Umbilical cord (tissue), 2 donors: Measurements from ENCODE around the gene WDR62. TPM values are rescaled to one million over a fixed set of nuclear protein-coding genes. Genes with fewer than 3 reads are reported as not detected.

Experiments
- DNase-seq: peaks from one replicate; pipeline ENCODE4 v3.0.0-alpha.2; 2015; ENCODE audit warnings: low spot score
- total RNA-seq: library from RNA; depleted of rRNA; stranded (reverse); fragments of >200 nt; gene quantifications from one replicate; pipeline ENCODE4 v1.2.3, GENCODE V29; 2014; ENCODE audit warnings: low replicate concordance; ENCODE audit not compliant: insufficient read depth

The WDR62 gene
- total RNA-seq, 1 donor from 2014 or later, result 1.2 TPM

- no peak for DNase-seq
Observed at GRCh38 chr19:36073121-36073876, 18.6 kb downstream of the WDR62 start.

GRCh38 chr19:36079389-36079945, 24.8 kb downstream of the WDR62 start:
- no peak for DNase-seq

DNA sequence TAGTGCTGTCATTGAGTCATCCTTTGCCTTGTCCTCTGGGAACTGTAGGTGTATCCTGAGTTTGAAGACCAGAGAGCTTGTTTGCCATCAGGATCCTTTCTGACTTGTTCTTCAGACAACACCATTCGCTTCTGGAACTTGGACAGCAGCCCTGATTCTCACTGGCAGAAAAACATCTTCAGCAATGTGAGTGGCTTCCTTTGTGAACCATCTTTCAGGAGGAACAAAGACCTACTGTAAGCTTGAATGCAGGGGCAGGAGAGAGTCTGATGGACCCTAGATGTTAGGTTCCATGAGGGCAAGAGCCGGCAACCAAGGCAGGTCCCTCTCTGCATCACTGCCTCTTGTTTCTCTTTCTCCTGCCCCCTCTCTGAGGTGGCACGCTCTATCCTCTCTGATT, 26.7 kb downstream of the WDR62 start:
- DNase-seq, result no peak

DNA sequence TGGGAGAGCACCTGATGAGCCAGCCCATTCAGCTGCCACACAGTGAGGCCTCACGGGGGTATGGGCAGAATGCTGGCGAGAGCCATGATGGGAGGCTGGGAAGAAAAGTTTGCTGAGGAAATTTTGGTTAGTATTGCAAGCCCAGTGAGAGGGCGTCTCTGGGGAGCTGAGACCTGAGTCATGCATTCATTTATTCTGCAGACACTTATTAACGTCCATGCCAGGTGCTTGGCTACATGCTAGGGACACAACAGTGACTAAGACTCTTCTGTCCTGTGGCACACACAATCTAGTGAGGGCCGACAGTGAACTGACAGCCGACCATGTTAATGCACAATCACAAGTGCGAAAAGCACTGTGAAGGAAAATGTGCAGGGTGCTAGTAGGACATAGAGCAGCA, 27.2 kb downstream of the WDR62 start:
- DNase-seq, result no peak

GRCh38 chr19:36082916-36083315, 28.2 kb downstream of the WDR62 start:
- no peak for DNase-seq

GRCh38 chr19:36084231-36085009, 29.7 kb downstream of the WDR62 start:
- DNase-seq, result no peak

DNA sequence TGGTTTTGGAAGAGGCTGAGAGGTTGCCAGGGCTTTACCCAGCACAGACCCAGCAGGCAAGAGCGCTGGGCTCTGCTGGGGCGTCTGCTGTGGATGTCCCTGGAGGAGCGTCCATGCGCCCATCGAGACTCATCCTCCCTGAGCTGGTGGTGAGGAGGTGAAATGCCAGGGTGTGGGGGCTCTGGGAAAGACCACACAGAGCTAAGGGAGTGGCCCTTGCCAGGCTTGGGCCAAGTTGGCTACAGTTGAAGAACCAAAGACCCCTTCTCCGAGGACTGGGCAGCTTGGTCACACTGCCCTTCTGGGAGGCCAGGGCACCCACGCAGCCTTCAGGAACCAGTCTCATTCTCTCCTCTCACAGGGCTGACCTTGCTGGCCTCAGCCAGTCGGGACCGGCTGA, 31.6 kb downstream of the WDR62 start:
- DNase-seq, result no peak

- DNase-seq, result no peak
Observed at GRCh38 chr19:36089847-36090246, 35.1 kb downstream of the WDR62 start.

DNA sequence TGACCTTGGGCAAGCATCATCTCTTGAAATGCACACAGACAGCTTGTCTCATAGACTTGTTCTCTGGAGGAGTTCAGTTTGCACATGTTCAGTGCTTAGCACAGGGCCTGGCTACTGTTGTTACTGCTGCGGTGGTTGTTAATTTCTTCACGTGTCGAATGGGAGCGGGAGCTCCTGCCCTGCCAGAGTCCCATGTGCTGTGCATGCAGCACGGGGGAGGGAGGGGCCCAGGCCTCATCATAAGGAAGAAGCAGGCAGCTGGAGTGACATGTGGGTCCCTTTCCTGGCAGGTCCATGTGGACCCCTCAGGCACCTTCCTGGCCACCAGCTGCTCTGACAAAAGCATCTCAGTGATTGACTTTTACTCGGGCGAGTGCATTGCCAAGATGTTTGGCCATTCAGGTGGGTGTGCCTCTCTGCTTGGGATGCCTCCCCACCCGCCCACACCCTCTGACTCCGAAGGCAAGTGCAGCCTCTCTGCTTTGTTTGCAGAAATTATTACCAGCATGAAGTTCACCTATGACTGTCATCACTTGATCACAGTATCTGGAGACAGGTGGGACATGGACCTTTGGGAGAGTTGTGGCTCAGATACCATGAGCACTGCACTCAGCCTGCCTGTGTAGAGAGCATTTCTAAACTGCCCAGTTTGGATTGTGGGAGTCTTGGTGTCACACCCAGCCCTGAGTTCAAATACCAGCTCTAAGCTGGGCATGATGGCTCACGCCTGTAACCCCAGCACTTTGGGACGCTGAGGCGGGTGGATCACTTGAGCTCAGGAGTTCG, 36.4 kb downstream of the WDR62 start:
- no peak for DNase-seq

DNA sequence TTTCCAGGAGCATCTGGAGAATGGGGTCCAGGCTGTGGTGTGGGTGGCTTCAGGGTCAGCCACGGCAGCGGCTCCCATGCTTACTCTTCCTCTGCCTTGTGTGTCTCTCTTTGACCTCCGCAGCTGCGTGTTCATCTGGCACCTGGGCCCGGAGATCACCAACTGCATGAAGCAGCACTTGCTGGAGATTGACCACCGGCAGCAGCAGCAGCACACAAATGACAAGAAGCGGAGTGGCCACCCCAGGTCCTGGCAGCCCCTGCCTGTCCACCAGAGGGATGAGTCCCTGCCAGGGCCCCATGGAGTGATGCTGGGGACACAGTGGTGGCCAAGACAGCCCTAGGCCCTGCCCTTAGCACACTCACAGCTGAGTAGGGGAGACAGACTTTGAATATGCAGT, 37.9 kb downstream of the WDR62 start:
- no peak for DNase-seq

DNA sequence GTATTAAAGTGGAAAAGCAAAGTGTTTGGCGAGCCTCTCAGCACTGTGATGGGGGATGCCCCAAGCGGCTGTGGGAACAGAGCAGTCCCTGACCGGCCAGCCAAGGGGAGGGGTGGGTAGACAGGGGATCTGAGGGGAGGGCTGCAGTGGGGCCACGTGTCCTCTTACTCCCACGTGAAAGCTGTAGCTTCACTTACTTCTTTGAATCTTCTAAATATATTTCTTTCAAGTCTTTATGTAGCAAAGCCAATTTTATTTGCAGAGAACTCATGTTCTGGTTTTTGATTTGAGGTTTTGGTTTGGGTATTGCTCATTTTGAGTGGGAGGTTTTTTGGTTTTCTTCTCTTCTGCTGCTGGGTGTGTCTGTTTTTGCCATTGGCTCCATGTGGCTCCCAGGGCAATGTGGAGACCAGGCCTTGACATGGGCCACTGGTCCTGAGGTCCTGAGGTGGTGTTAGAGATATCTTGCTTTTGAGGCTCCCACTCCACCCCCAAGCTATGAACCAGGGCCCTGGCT, 38.5 kb downstream of the WDR62 start:
- DNase-seq, result no peak

- no peak for DNase-seq
Observed at GRCh38 chr19:36093687-36094086, 39.0 kb downstream of the WDR62 start.

DNA sequence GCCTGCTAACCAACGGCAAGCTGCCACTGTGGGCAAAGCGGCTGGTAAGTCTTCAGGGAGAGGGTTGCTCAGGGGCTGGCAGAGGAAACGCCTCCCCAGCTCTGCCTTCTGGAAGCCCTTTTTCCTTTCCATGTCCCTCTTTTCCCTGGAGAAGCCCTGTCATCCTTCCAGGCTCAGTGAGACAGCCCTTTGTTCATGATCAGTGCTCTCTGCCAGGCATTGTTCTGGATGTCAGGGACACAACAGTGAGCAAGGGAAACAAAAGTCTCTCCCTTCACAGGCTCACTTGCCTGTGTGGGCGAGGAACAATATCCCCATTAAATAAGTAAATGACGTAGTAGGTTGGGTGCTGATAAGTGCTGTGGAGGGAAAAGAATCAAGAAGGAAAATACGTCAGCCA, 42.3 kb downstream of the WDR62 start:
- DNase-seq, result no peak

DNA sequence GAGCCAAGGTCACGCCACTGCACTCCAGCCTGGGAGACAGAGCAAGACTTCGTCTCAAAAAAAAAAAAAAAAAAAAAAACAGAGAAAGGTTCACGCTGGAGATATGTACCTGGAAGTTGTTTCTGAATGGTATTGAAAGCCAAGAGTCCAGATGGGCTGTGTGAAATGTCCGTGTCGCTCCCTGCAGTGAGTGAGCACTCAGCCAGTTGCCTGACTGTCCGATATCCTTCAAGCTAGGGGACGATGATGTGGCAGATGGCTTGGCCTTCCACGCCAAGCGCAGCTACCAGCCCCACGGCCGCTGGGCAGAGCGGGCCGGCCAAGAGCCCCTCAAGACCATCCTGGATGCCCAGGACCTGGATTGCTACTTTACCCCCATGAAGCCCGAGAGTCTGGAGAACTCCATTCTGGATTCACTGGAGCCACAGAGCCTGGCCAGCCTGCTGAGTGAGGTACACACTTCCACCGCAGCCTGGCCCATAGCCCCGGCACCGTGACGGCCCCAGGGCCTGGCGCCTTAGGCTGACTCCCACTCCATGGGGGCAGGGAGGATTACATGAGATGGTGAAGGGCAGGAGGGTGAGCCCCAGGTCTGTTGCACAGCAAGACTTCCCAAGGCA, 44.6 kb downstream of the WDR62 start:
- DNase-seq, result no peak

DNA sequence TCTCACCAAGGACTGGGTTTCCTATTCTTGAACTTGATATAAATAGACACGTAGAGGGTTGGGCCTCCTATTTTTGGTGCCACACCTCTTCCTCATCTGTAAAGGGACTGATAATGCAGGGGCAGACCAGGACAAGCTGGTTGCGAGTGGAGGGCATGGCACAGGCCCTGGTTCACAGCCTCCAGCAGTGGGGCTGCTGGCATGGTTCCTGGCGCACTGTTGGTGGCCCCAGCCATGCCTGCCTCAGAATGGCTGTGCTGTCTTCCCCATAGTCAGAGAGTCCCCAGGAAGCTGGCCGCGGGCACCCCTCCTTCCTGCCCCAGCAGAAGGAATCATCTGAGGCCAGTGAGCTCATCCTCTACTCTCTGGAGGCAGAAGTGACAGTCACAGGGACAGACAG, 45.8 kb downstream of the WDR62 start:
- no peak for DNase-seq

DNA sequence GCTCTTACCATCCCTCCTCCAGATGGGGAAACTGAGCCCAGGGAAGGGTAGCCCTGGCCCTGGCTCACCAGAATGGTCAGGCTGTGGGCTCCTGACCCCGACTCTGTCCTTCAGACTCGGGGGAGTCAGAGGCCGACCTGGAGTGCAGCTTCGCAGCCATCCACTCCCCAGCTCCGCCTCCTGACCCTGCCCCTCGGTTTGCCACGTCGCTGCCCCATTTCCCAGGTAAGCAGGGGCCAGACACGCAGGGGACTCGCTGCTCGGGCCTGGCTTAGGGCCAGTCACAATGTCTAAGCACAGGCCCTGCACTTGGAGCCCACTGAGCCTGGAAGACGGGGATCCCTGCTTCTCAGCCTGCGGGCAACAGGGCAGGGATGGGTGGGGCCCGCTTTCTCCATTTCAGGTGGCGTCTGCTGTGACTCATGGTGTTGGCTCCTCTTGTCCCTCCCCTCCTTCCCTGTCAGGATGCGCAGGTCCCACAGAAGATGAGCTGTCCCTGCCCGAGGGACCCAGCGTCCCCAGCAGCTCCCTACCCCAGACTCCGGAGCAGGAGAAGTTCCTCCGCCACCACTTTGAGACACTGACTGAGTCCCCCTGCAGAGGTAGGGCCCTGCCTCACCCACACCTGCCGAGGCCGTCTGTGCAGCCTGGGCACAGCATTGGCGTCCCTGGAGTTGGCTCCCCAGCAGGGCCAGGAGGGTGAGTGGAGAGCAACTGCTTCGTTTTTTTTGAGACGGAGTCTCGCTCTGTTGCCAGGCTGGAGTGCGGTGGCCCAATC, 47.0 kb downstream of the WDR62 start:
- no peak for DNase-seq

DNA sequence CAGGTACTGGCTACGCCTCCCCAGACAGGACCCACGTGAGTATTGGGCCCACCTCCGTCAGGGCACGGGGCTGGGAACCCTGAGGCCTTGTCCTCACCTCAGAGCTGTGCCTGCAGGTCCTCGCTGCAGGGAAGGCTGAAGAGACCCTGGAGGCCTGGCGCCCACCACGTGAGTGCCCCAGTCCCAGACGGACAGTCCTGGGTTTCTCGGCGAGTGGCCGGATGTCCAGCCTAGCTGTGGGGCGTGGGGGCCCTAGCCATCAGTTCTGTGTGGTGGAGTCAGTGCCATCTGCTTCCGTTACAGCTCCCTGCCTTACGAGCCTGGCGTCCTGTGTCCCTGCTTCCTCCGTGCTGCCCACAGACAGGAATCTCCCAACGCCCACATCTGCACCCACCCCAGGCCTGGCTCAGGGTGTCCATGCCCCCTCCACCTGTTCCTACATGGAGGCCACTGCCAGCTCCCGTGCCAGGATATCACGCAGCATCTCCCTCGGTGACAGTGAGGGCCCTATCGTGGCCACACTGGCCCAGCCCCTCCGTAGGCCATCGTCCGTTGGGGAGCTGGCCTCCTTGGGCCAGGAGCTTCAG, 48.4 kb downstream of the WDR62 start:
- no peak for DNase-seq

DNA sequence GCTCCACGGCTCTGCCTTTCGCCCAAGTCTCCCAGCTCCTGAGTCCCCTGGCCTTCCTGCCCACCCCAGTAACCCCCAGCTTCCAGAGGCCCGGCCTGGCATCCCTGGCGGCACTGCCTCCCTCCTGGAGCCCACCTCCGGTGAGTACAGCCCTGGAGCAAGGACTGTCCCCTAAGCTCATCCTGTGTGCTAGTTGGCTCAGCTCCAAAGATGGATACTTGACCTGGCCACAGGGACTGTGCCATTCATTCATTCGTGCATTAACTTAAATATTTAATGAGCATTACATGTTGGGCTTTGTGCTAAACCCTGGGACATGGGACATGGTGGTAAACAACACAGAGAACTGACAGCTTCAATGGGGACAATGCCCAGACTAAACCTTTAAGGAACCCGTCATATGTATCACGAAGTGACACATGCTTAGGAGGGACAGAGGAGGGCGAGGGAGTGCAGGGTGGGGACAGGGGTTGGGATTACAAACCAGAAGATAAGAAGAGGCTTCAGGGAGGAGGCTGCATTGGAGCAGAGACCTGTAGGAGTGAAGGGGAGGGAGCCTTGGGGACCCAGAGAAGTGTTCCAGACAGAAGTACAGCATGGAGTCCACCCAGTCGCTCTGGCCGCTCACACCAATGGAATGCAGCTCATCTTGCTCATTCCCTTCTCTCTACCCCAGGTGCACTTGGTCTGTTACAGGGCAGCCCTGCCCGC, 49.3 kb downstream of the WDR62 start:
- no peak for DNase-seq

DNA sequence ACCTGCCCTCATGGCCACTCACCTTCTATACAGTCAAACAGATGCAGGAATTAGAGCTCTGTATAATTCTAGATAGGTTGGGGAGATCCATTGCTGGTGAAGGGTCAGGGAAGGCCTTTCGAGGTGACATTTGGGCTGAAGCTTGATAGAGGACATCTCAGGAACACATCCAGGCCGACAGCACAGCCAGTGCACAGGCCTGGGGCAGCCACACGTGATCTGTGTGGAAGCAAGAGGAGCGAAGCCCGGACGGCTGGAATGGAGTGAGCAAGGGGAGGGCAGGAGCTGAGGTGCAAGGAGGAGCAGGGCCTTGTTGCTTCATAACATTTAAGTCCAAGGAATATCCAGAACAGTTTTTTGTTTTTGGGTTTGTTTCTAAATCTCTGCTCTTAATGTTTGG, 51.7 kb downstream of the WDR62 start:
- DNase-seq, result no peak

DNA sequence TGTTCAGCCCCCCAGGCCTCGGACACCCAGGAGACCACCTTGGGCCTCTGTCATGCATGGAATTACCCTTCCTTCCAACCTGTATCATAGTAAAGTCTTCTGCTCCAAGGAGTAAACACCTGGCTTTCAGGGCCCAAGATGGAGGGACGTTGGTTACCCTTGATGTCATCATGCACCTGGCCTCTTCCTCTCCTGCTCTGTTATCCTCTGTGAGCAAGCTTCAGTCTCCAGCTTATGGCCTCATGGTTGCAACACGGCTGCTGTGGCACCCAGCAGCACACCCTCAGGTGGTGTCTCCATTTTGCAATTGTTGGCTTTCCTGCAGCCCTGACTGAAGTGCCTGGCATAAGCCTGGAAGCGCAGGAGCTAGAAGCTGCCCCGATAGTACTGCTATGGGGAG, 52.3 kb downstream of the WDR62 start:
- no peak for DNase-seq
